Measurements from ENCODE around the gene HOXC6.
"Not testable (repeated sequence)": the region's sequence is repeated elsewhere in the genome, so short reads cannot be mapped to it uniquely, and the experiment has no call there.

Gene HOXC6

GRCh38 chr12:54041097-54041690, 13.0 kb downstream of the HOXC6 start:
- no peak for DNase-seq (ENCODE audit: low read depth in 2 of 2)

DNA sequence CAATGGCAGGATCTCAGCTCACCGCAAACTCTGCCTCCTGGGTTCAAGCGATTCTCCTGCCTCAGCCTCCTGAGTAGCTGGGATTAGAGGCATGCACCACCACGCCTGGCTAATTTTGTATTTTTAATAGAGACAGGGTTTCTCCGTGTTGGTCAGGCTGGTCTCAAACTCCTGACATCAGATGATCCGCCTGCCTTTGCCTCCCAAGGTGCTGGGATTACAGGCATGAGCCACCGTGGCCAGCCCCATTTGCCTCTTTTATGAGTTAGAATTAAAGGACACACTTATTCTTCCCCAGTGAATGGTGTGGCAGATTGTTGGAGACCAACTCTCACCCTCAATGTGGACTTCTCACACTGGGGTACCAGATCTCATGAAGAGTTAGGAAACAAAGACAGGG, 13.8 kb downstream of the HOXC6 start:
- DNase-seq (ENCODE audit: low read depth in 2 of 2): not testable (repeated sequence)

GRCh38 chr12:54042970-54043853, 15.0 kb downstream of the HOXC6 start:
- DNase-seq (ENCODE audit: low read depth in 2 of 2): no peak

DNA sequence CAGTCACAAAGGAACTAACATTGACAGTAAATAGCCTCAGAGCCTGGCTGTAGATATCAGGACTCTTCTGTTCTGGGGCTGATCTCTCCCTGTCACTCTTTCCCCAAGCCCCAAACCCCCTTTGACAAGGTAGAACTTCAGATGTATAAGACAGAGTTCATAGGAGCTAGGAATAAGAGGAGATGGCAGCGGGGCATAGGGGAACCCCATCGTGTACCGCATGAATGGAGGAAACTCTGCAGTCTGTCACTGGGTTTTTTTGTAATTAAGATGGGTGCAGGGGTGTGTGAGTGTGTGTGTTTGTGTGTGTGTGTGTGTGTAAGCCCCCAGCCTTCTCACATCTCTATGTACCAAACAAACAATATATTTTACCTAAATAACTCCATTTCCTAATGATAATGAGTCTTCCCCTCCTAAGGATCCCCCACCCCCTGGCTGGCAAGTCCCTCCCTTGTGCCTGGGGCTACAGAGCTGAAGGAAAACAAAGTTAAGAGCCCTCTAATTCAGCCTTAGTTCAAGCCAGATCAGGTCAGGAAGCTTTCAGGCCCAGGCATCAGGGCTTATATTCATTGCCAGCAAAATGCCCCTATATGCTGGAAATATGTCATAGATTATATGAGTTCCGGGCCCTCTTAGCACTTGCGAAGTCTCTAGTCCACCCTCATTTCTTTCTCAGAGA, 16.3 kb downstream of the HOXC6 start:
- DNase-seq (ENCODE audit: low read depth in 2 of 2): no peak

- DNase-seq (ENCODE audit: low read depth in 2 of 2): no peak
These were observed 17.2 kb downstream of the HOXC6 start for GRCh38 chr12:54045401-54045800.

DNA sequence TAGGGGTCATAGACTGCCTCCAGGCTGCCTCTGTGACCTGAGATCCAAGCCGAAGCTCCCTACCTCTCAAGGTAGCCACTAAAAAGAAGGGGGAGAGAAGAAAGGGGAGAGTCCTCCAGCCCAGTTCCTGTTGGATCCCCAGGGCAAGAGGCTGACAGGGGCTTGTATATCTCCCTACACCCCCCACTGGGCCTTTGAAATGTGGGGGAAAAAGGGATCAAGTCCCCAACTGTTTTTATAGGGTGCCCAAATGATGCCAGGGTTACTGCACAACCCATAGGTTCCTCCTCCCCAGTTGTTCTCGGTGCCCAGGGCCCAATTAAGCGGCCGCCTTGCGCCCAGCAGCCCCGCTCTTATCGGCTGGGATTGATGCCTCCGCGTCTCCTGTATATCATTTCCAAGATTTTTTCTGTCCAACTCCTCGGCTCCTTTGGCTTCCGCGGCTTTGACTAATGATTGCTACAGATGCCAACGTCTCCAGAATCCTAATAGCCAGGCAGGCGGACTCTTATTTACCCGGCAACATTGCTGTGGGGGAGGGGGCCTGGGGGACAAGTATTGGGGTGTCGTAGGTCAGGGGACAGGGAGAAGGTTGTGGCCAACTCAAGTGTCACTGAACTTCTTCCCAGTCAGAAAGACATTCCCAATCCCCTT, 17.8 kb downstream of the HOXC6 start:
- no peak for DNase-seq (ENCODE audit: low read depth in 2 of 2)

DNA sequence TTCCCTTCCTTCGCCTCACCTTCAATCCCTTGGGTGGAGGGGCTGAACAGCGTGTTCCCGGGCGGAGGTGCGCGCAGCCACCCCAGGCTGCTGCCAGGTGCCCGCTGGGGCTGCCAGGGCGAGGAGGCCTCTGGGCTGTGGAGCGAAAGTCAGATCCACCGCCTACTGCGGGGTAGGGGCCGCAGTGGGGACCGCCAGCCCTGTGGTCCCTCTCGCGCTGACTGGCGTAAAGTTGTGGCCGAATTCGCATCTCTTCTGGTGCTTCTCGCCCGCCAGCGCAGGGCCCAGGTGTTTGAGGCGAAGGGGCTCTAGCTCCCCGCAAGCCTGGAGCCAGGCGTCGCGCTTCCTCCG, 18.5 kb downstream of the HOXC6 start:
- no peak for DNase-seq (ENCODE audit: low read depth in 2 of 2)

DNA sequence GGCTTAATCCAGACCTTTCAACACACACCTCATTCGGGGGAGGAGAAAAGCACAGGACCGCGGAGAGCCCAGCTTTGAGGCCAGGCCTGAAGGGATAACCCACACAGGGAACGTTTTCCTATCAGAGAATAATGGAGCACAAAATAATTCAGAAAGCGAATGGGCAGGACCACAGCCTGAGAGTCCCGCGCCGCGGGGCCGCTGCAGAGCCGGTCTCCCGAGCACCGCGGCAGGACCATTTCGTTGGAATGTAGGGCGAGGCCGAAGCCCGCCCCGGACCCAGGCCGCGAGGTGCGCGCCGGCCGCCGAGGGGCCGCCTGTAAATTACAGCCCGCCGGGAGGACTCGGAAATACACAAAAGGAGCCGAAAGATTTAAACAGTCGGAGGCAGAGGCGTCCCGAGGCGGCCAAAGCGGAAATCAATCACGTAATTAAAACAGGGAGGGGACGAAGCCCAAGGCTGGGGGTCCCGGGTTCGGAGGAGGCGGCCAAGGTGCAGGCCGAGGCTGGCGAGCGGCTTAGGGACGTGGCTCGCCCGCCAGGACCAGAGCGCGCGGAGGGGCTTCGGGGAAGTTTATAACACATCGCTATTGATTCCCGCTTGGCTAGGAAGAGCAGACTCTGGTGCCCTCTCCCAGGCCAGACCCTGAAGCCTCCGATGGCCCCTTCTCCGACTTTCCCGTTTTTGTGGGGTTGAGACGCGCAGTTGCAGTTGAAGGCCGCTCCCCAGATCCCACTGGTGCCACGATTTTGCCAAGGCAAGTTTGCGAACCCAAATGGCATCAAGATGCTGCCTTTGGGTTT, 19.1 kb downstream of the HOXC6 start:
- no peak for DNase-seq (ENCODE audit: low read depth in 2 of 2)

GRCh38 chr12:54047964-54048303, 19.7 kb downstream of the HOXC6 start:
- DNase-seq (ENCODE audit: low read depth in 2 of 2): no peak

- no peak for DNase-seq (ENCODE audit: low read depth in 2 of 2)
These were observed 20.3 kb downstream of the HOXC6 start for GRCh38 chr12:54048406-54049093.

- no peak for DNase-seq (ENCODE audit: low read depth in 2 of 2)
These were observed 20.9 kb downstream of the HOXC6 start for GRCh38 chr12:54049108-54049507.

DNA sequence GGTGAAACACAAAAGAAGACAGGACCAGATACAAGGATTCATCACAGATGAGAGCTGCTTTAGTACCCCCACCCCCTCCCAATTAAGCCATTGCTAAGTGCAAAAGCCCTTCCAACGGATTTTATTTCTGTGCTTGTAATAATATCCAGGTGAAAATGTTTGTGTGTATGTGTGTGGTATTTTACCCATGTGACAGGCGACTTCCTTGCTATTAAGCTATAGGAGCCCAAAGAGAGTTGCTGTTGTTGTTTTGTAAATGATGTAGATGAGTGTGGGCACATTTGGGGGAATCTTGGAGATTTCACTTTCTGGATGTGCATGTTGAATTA, 22.2 kb downstream of the HOXC6 start:
- DNase-seq (ENCODE audit: low read depth in 2 of 2): no peak

DNA sequence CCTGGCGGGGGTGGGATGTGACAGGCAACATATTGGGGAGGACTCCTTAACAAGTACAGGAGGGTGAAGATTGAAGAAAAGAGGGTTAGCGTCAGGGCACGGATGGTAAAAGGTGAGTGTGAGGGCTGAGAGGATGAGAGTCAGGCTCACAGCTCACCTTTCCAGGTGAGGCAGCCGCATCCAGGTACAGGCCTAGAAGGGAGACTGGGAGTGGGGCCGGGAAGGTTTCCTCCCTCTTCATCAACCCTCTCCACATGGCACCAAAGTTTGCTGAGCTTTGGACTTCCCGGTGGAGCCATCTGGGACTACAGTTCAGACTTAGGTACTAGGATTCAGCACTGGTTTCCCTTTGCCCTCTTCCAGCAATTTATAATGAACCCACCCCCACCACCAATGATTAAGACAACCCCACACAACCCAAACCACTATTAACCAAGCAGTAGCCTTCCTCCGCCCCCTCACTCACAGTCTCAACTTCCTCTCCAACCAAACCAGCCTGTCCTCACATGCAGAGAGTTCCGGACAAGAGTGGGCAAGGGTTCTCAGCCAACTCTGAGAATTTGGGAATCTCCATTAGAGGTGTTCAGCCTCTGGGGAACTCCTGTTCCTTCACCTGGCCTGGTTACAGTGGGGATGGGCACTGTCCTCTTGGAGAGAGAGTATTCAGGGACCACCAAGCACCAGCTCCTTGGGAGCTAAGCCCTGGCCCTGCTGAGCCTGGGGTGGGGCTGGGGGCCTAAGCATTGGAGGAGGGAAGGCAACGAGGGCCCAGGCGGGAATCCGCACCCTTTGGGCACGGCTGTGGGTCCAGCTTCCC, 23.0 kb downstream of the HOXC6 start:
- DNase-seq (ENCODE audit: low read depth in 2 of 2): no peak

- DNase-seq (ENCODE audit: low read depth in 2 of 2): no peak
These were observed 23.7 kb downstream of the HOXC6 start for GRCh38 chr12:54051874-54052437.

DNA sequence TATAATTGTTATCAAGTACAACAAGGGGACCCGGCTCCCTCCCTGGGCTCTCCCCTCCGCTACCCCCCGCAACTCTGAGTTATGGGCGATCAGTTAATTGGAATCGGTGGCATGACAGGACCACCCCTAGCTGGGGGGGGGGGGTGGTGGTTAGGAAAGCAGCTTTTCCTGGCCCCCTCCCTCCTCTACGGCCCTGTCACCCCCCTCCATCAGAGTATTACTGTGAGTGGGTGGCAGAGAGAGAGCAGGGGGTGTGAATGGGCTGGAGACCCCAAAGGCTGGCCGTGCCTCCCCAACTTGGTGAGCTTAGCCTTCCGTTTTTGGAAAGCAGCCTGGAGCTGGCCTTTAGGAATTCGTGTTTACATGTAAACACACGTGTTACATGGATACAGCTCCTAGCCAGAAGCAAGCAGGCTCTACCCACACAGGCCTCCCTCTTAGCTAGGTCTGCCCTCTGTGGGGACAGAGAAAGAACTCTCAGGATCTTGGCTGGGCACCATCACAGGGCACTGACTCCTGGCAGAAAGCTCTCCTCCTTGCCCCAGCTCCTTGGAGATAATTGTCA, 24.3 kb downstream of the HOXC6 start:
- no peak for DNase-seq (ENCODE audit: low read depth in 2 of 2)

DNA sequence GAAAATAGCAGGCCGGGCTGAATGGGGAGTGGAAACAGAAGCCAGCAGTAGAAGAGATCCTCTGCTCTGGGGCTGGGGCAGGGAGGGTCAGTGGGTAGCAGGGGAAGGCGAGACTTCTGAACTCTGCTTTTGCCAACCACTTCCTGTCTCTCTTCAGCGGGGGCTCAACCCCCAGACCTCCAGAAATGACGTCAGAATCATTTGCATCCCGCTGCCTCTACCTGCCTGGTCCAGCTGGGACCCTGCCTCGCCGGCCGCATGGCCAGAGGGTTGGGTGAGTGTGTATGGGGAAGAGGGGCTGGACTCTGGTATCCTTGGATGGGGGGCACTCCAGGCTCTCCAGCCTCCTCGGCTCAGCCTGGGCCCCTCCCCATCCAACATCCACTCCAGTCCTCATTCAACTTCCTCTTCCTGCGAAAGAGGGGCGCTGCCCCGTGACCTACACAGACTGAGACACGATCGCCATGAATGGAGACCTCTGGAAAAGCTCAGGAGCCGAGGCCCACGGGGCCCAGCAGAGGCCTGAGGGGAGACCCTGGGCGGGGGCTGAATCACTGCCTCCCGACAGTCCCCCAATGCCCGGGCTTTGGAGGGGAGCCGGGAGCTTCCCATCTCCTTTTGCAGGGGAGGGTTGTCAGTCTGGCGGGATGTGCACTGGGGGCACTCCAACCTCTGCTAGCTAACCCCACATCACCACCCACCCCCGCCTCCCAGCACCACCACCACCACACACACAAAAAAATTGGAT, 24.9 kb downstream of the HOXC6 start:
- no peak for DNase-seq (ENCODE audit: low read depth in 2 of 2)

- DNase-seq (ENCODE audit: low read depth in 2 of 2): no peak
These were observed 25.8 kb downstream of the HOXC6 start, which contains the start of gene HOXC4 for GRCh38 chr12:54053751-54054741. HOXC4 (plus strand) TSS chr12:54053835; CDS start chr12:54053923, 88 bp downstream.

Measured in stimulated activated CD4-positive, alpha-beta T cell treated with anti-CD3 and anti-CD28 coated beads, Interleukin-4, amount 100 ng/mL, for 48 hours (primary cell).